GM12891 (cell line): Measurements from ENCODE around the gene CADM2.

Source experiments
- POLR2A ChIP-seq: IDR thresholded peaks from 2 replicates; pipeline ENCODE4 v1.6.1; 2011; ENCODE audit warnings: low read depth, low read length, control low read depth
- TAF1 ChIP-seq: IDR thresholded peaks from 2 replicates; pipeline ENCODE4 v1.6.1; 2011; ENCODE audit warnings: low read depth, low read length, control low read depth

- TF ChIP-seq POLR2A: no peak
- TF ChIP-seq TAF1: no peak
Measured at GRCh38 chr3:85251766-85252165, 293.0 kb downstream of the CADM2 start.
